Transverse colon (tissue), 4 donors: ENCODE data around the gene G6PC2. TPM values are rescaled to one million over a fixed set of nuclear protein-coding genes. Genes with fewer than 3 reads are reported as not detected.
"Not testable (repeated sequence)": the region's sequence is repeated elsewhere in the genome, so short reads cannot be mapped to it uniquely, and the experiment has no call there.

Experiments used
- DNase-seq: peaks from one replicate; pipeline ENCODE4 v3.0.0-alpha.2; 2019
- H3K27ac ChIP-seq, 4 donors: fragments of 200-600 bp; sonication (generic); 2 replicates each; pipeline ENCODE4 v1.5.1; 2016 to 2018; ENCODE audit warnings: inconsistent platforms in 4 of 4
- H3K27me3 ChIP-seq: fragments of 200-600 bp; sonication (generic); 2 replicates; pipeline ENCODE4 v1.5.1; 2017; ENCODE audit warnings: inconsistent platforms
- H3K36me3 ChIP-seq, 4 donors: fragments of 200-600 bp; sonication (generic); 2 replicates each; pipeline ENCODE4 v1.5.1; 2017 to 2019; ENCODE audit warnings: inconsistent platforms in 4 of 4
- H3K4me1 ChIP-seq, 4 donors: fragments of 200-600 bp; sonication (generic); 2 replicates each; pipeline ENCODE4 v1.5.1; 2017 to 2020; ENCODE audit warnings: inconsistent platforms in 4 of 4
- H3K4me3 ChIP-seq, 4 donors: fragments of 200-600 bp; sonication (generic); 1 replicate in 1 of 4; 2 replicates in 3 of 4; pipeline versions ENCODE4 v1.5.1 to v1.6.1; 2017 to 2019; ENCODE audit warnings: inconsistent platforms in 4 of 4
- H3K9me3 ChIP-seq, 2 donors: fragments of 200-600 bp; sonication (generic); 2 replicates each; pipeline ENCODE4 v1.5.1; 2017 to 2019; ENCODE audit warnings: inconsistent platforms in 2 of 2
- EP300 ChIP-seq: sonication (generic); formaldehyde crosslinking; IDR thresholded peaks from one replicate; pipeline ENCODE4 v1.6.1; 2017; ENCODE audit warnings: antibody characterized with exemption, low read depth
- POLR2A ChIP-seq: fragments of 450-650 bp; IDR thresholded peaks from one replicate; pipeline ENCODE4 v1.6.1; 2016; ENCODE audit warnings: antibody characterized with exemption, mild to moderate bottlenecking, moderate library complexity
- POLR2AphosphoS5 ChIP-seq, 3 donors: sonication (generic); formaldehyde crosslinking; IDR thresholded peaks; one replicate each; pipeline ENCODE4 v1.6.1; 2016; ENCODE audit warnings: antibody characterized with exemption in 3 of 3
- WGBS, 2 donors: methylation state at CpG; one replicate each; pipeline ENCODE4 v1.1.5; 2018; ENCODE audit warnings: low coverage in 1 of 2; 5-methylcytosine and 5-hydroxymethylcytosine counted together
- in situ Hi-C, 4 donors: fragments of 200-750 bp; cut with MboI; loops; one replicate each; pipeline versions ENCODE4 v1.15.0 to v1.15.1; 2017; ENCODE audit warnings: low sequenced_read_pairs in 3 of 4, low pct_ligation_motif_present in 1 of 4, low pct_unique_long_range_greater_than_20kb in 1 of 4
- intact Hi-C: fragments of 100-400 bp; cut with DNase I; formaldehyde crosslinking; loops from one replicate; pipeline ENCODE4 v1.15.1; 2023; ENCODE audit warnings: low total_unique reads
- total RNA-seq, 4 donors: library from RNA; depleted of rRNA; stranded (reverse); fragments of >200 nt; gene quantifications; one replicate each; pipeline ENCODE4 v1.1.0, GENCODE V29; 2016
- TF ChIP-seq, protein P1 (sequence below), 5 experiments: fragments of 200-600 bp in 3 of 5; fragments of 450-650 bp in 2 of 5; sonication (generic) in 3 of 5; IDR thresholded peaks; 1 replicate in 2 of 5; 2 replicates in 3 of 5; pipeline ENCODE4 v1.5.1; 2016 to 2017; ENCODE audit warnings: antibody characterized with exemption in 5 of 5, inconsistent platforms in 3 of 5, mild to moderate bottlenecking in 2 of 5, moderate library complexity in 1 of 5

The G6PC2 gene
- total RNA-seq, 4 donors from 2014 or later: 0.55 to 0.79 TPM; not detected in 2

DNA sequence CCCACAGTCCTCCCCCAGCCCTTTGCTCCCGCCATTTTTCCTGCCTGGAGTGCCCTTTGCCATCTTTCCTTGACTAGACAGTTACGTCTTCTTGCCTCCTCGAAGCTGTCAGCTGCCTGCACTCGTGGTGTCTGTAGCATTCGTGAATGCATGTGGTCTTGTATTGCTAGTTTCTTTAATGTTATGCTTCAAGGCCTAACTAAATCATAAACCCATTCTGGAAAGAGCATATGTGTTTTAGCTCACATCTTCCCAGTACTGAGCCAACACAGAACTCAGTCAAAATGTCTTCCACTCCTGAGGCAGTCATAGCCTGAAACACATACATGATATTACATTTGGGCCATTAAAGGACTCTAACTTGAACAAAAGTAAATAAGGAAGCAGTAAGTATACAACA lies 46.4 kb upstream of the G6PC2 start:
- H3K27ac ChIP-seq: no peak overlapping the region
- H3K27me3 ChIP-seq: no peaks in the 10 kb centered on the region
- no peak for DNase-seq
- TF ChIP-seq POLR2AphosphoS5 (IDR thresholded peaks at IDR 0.05): no peak
- TF ChIP-seq, protein P1, sequence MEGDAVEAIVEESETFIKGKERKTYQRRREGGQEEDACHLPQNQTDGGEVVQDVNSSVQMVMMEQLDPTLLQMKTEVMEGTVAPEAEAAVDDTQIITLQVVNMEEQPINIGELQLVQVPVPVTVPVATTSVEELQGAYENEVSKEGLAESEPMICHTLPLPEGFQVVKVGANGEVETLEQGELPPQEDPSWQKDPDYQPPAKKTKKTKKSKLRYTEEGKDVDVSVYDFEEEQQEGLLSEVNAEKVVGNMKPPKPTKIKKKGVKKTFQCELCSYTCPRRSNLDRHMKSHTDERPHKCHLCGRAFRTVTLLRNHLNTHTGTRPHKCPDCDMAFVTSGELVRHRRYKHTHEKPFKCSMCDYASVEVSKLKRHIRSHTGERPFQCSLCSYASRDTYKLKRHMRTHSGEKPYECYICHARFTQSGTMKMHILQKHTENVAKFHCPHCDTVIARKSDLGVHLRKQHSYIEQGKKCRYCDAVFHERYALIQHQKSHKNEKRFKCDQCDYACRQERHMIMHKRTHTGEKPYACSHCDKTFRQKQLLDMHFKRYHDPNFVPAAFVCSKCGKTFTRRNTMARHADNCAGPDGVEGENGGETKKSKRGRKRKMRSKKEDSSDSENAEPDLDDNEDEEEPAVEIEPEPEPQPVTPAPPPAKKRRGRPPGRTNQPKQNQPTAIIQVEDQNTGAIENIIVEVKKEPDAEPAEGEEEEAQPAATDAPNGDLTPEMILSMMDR (IDR thresholded peaks at IDR 0.05): no peak
- TF ChIP-seq EP300: no peak
- TF ChIP-seq POLR2A: no peak
- no peaks in the 10 kb centered on the region for H3K4me1 ChIP-seq
- H3K4me3 ChIP-seq: no peak overlapping the region
- intact Hi-C loops: no loop called here
- H3K36me3 ChIP-seq: no peaks in the 10 kb centered on the region
- WGBS, 2 donors: 98 to 100% methylated on average over 4 to 5 of the region's 5 CpGs
- H3K9me3 ChIP-seq: no peaks in the 10 kb centered on the region
- in situ Hi-C loops: no loop called here

- no peak for DNase-seq
- Histone ChIP-seq H3K9me3 (no peaks in the 10 kb centered on the region), H3K4me3 (no peak overlapping the region), H3K36me3 (no peaks in the 10 kb centered on the region), H3K4me1 (no peaks in the 10 kb centered on the region), H3K27ac (no peak overlapping the region), H3K27me3 (no peaks in the 10 kb centered on the region)
- in situ Hi-C loops (no loop called here), intact Hi-C loops (no loop called here)
- 88 to 95% methylated on average over 3 of the region's 3 CpGs for WGBS, 2 donors
- TF ChIP-seq EP300 (no peak), POLR2A (no peak), POLR2AphosphoS5 (IDR thresholded peaks at IDR 0.05) (no peak)
- TF ChIP-seq, protein P1 (IDR thresholded peaks at IDR 0.05): no peak
These were observed 45.5 kb upstream of the G6PC2 start for GRCh38 chr2:168855601-168856000.

DNA sequence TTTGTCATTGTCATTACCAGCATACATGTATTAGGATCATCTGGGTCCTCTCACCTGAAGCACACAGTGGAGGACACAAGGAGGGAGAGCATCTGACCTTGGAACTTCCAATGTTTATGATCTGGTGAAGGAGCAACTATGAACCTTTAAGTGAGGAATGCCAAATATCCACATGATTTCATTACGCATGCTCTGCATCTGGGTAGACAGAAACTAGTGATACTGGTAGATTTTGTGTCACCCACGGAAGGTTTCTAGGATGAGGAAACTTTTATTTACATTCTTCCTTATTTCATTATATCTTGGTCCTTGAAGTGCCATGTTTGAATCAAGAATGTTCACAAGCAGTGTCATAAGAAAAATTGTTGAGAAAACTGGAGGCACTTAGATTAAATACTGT lies 42.9 kb upstream of the G6PC2 start:
- Histone ChIP-seq H3K27ac (no peak overlapping the region), H3K27me3 (no peaks in the 10 kb centered on the region), H3K36me3 (no peaks in the 10 kb centered on the region), H3K4me3 (no peak overlapping the region), H3K4me1 (no peaks in the 10 kb centered on the region), H3K9me3 (no peaks in the 10 kb centered on the region)
- no peak for DNase-seq
- in situ Hi-C loops (no loop called here), intact Hi-C loops (no loop called here)
- WGBS, 2 donors: 95 to 100% methylated on average over 2 of the region's 2 CpGs
- TF ChIP-seq EP300 (no peak), POLR2AphosphoS5 (IDR thresholded peaks at IDR 0.05) (no peak), POLR2A (no peak)
- TF ChIP-seq, protein P1 (IDR thresholded peaks at IDR 0.05): no peak

DNA sequence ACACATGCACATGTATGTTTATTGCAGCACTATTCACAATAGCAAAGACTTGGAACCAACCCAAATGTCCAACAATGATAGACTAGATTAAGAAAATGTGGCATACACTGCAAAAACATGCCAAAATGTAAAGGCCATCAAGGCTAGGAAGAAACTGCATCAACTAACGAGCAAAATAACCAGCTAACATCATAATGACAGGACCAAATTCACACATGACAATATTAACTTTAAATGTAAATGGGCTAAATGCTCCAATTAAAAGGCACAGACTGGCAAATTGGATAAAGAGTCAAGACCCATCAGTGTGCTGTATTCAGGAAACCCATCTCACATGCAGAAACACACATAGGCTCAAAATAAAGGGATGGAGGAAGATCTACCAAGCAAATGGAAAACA lies 33.9 kb upstream of the G6PC2 start:
- 83 to 100% methylated on average over 1 of the region's 1 CpG for WGBS, 2 donors
- in situ Hi-C loops, intact Hi-C loops: not testable (repeated sequence)

DNA sequence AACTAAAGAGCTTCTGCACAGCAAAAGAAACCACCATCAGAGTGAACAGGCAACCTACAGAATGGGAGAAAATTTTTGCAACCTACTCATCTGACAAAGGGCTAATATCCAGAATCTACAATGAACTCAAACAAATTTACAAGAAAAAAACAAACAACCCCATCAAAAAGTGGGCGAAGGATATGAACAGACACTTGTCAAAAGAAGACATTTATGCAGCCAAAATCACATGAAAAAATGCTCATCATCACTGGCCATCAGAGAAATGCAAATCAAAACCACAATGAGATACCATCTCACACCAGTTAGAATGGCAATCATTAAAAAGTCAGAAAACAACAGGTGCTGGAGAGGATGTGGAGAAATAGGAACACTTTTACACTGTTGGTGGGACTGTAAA lies 30.7 kb upstream of the G6PC2 start:
- intact Hi-C loops, in situ Hi-C loops: not testable (repeated sequence)
- 100% methylated on average over 1 of the region's 1 CpG for WGBS, 2 donors

More for the DNA sequence above, 33.9 kb upstream of the G6PC2 start:
- H3K4me3 ChIP-seq, H3K4me1 ChIP-seq, H3K27me3 ChIP-seq, DNase-seq, H3K27ac ChIP-seq, H3K9me3 ChIP-seq: not testable (repeated sequence)
- H3K36me3 ChIP-seq: peaks cover 0 to 13% (median 4%) of the 10 kb centered on the region in 4 donors

DNA sequence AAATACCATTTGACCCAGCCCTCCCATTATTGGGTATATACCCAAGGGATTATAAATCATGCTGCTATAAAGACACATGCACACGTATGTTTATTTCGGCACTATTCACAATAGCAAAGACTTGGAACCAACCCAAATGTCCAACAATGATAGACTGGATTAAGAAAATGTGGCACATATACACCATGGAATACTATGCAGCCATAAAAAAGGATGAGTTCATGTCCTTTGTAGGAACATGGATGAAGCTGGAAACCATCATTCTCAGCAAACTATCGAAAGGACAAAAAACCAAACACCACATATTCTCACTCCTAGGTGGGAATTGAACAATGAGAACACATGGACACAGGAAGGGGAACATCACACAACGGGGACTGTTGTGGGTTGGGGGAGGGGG lies 30.3 kb upstream of the G6PC2 start:
- H3K27me3 ChIP-seq, H3K9me3 ChIP-seq, intact Hi-C loops, DNase-seq, H3K36me3 ChIP-seq, H3K27ac ChIP-seq, H3K4me1 ChIP-seq, in situ Hi-C loops, H3K4me3 ChIP-seq: not testable (repeated sequence)
- WGBS, 2 donors: 83 to 96% methylated on average over 1 to 4 of the region's 4 CpGs

More for the DNA sequence above, 30.7 kb upstream of the G6PC2 start:
- H3K27me3 ChIP-seq, H3K4me3 ChIP-seq, DNase-seq, H3K4me1 ChIP-seq, H3K9me3 ChIP-seq, H3K36me3 ChIP-seq, H3K27ac ChIP-seq: not testable (repeated sequence)
